GM18870 (cell line): ENCODE data around the gene IER2.
"Not testable (repeated sequence)": the region's sequence is repeated elsewhere in the genome, so short reads cannot be mapped to it uniquely, and the experiment has no call there.

Experiments used
- ATAC-seq: cut with Tn5 transposase; IDR thresholded peaks from one replicate; pipeline ENCODE4 v1.9.1; 2021; ENCODE audit warnings: moderate library complexity; ENCODE audit not compliant: unreplicated experiment

IER2 gene

GRCh38 chr19:13190781-13191540, 40.8 kb downstream of the IER2 start:
- ATAC-seq, result no peak

GRCh38 chr19:13195678-13196077, 45.5 kb downstream of the IER2 start:
- ATAC-seq, result no peak

- no peak for ATAC-seq
Measured at GRCh38 chr19:13198634-13199033, 48.4 kb downstream of the IER2 start.

- not testable (repeated sequence) for ATAC-seq
Measured at GRCh38 chr19:13202112-13202511, 51.9 kb downstream of the IER2 start.
